Colonic mucosa (tissue), 4 donors: Measurements from ENCODE around the gene PANX2. TPM values are rescaled to one million over a fixed set of nuclear protein-coding genes. Genes with fewer than 3 reads are reported as not detected.

Source experiments
- DNase-seq: peaks from one replicate; pipeline ENCODE4 v3.0.0-alpha.2; 2020
- H3K27ac ChIP-seq: fragments of 200-600 bp; one replicate; pipeline ENCODE4 v1.8.0; 2021
- H3K27me3 ChIP-seq: fragments of 200-600 bp; one replicate; pipeline ENCODE4 v1.8.0; 2021
- H3K36me3 ChIP-seq: fragments of 200-600 bp; one replicate; pipeline ENCODE4 v1.8.0; 2021
- H3K4me1 ChIP-seq: fragments of 200-600 bp; one replicate; pipeline ENCODE4 v1.8.0; 2021; ENCODE audit warnings: mild to moderate bottlenecking
- H3K4me3 ChIP-seq: fragments of 200-600 bp; one replicate; pipeline ENCODE4 v1.8.0; 2021
- H3K9ac ChIP-seq, 2 donors: one replicate each; pipeline ENCODE4 v1.7.0; 2013; ENCODE audit warnings: control low read depth in 2 of 2, low read depth in 2 of 2, low read length in 2 of 2
- H3K9me3 ChIP-seq: fragments of 200-600 bp; one replicate; pipeline ENCODE4 v1.8.0; 2021
- CTCF ChIP-seq: fragments of 200-600 bp; IDR thresholded peaks from one replicate; pipeline ENCODE4 v1.8.0; 2022; ENCODE audit warnings: antibody characterized with exemption, mild to moderate bottlenecking
- intact Hi-C: fragments of 100-400 bp; cut with DNase I; formaldehyde crosslinking; loops from one replicate; pipeline ENCODE4 v1.14.1; 2022
- total RNA-seq, 2 donors: library from RNA; stranded (reverse); fragmentation: NEBNext Ultra II Directional in 1 of 2; extraction: Animal tissue kit (Norgen Biotek cat#: 25700) in 1 of 2; gene quantifications; one replicate each; pipeline ENCODE4 v1.2.1, GENCODE V29; 2021
- donor health status: healthy.
- donor health status: DM: no; HTN: no; CAD: no.
- donor health status: DM: no; HTN: no; CAD: no.

Gene PANX2
- total RNA-seq, 2 donors from 2014 or later: not detected

- Histone ChIP-seq H3K27ac (peak overlapping the region; percentile 56), H3K4me3 (peak overlapping the region; percentile 80), H3K36me3 (no peaks in the 10 kb centered on the region), H3K9ac (peak overlapping the region; percentile 78 to 81), H3K27me3 (no peaks in the 10 kb centered on the region), H3K9me3 (no peaks in the 10 kb centered on the region), H3K4me1 (peaks cover 30% of the 10 kb centered on the region)
- DNase-seq: no peak
- TF ChIP-seq CTCF: no peak
- intact Hi-C loops: no loop called here
These were observed 15.7 kb downstream of the PANX2 start for GRCh38 chr22:50186181-50186714.

- H3K9me3 ChIP-seq: no peaks in the 10 kb centered on the region
- H3K9ac ChIP-seq: peak overlapping the region; percentile 78 to 81
- no peak for TF ChIP-seq CTCF
- no peaks in the 10 kb centered on the region for H3K27me3 ChIP-seq
- H3K36me3 ChIP-seq: no peaks in the 10 kb centered on the region
- peak overlapping the region; percentile 56 for H3K27ac ChIP-seq
- peaks cover 30% of the 10 kb centered on the region for H3K4me1 ChIP-seq
- peak overlapping the region; percentile 80 for H3K4me3 ChIP-seq
- DNase-seq: peak; percentile 81
- intact Hi-C loops: no loop called here
These were observed 16.4 kb downstream of the PANX2 start for GRCh38 chr22:50186761-50187523.

- H3K9me3 ChIP-seq: no peaks in the 10 kb centered on the region
- DNase-seq: no peak
- peaks cover 35% of the 10 kb centered on the region for H3K4me1 ChIP-seq
- H3K27me3 ChIP-seq: no peaks in the 10 kb centered on the region
- no peak overlapping the region for H3K27ac ChIP-seq
- intact Hi-C loops: no loop called here
- H3K4me3 ChIP-seq: no peak overlapping the region
- H3K9ac ChIP-seq: peak overlapping the region in 1 of 2 donors; percentile 84
- H3K36me3 ChIP-seq: no peaks in the 10 kb centered on the region
- TF ChIP-seq CTCF: no peak
These were observed 17.8 kb downstream of the PANX2 start for GRCh38 chr22:50188356-50188755.

- TF ChIP-seq CTCF: no peak
- peak overlapping the region; percentile 91 for H3K27ac ChIP-seq
- intact Hi-C loops: no loop called here
- H3K9ac ChIP-seq: peak overlapping the region; percentile 46 to 84
- no peaks in the 10 kb centered on the region for H3K36me3 ChIP-seq
- no peaks in the 10 kb centered on the region for H3K9me3 ChIP-seq
- H3K27me3 ChIP-seq: no peaks in the 10 kb centered on the region
- H3K4me3 ChIP-seq: no peak overlapping the region
- peaks cover 31% of the 10 kb centered on the region for H3K4me1 ChIP-seq
- DNase-seq: peak; percentile 64
These were observed 18.8 kb downstream of the PANX2 start for GRCh38 chr22:50189184-50189848.

- peak; percentile 67 for DNase-seq
- H3K27ac ChIP-seq: peak overlapping the region; percentile 91
- H3K9me3 ChIP-seq: no peaks in the 10 kb centered on the region
- H3K27me3 ChIP-seq: no peaks in the 10 kb centered on the region
- intact Hi-C loops: no loop called here
- H3K4me1 ChIP-seq: peaks cover 28% of the 10 kb centered on the region
- TF ChIP-seq CTCF: no peak
- peak overlapping the region; percentile 55 for H3K4me3 ChIP-seq
- peaks cover 4% of the 10 kb centered on the region for H3K36me3 ChIP-seq
- H3K9ac ChIP-seq: peak overlapping the region; percentile 84 to 87
These were observed 19.3 kb downstream of the PANX2 start for GRCh38 chr22:50189849-50190181.
